Activated CD4-positive, alpha-beta T cell treated with anti-CD3 and anti-CD28 coated beads, Interleukin-2, amount 50 U/mL, for 16 hours (primary cell): ENCODE results near the gene IL10RB.

Experiments used
- DNase-seq: peaks from one replicate; pipeline ENCODE4 v3.0.0-alpha.2; 2020

IL10RB gene

GRCh38 chr21:33268393-33268736 is 2.2 kb downstream of the IL10RB start:
- no peak for DNase-seq

- DNase-seq: peak; percentile 20
Observed at GRCh38 chr21:33268737-33269441, 2.7 kb downstream of the IL10RB start.

- no peak for DNase-seq
Observed at GRCh38 chr21:33270986-33271385, 4.8 kb downstream of the IL10RB start.

- DNase-seq: no peak
Observed at GRCh38 chr21:33273044-33273443, 6.9 kb downstream of the IL10RB start.

GRCh38 chr21:33278721-33279120 is 12.6 kb downstream of the IL10RB start:
- DNase-seq: no peak

- no peak for DNase-seq
Observed at GRCh38 chr21:33279330-33279820, 13.2 kb downstream of the IL10RB start.

- DNase-seq: no peak
Observed at GRCh38 chr21:33281096-33281652, 15.0 kb downstream of the IL10RB start.

GRCh38 chr21:33283203-33283602 is 17.0 kb downstream of the IL10RB start:
- DNase-seq: no peak

GRCh38 chr21:33286076-33286475 is 19.9 kb downstream of the IL10RB start:
- no peak for DNase-seq

GRCh38 chr21:33286600-33287456 is 20.7 kb downstream of the IL10RB start:
- DNase-seq: no peak

- DNase-seq: no peak
Observed at GRCh38 chr21:33289199-33289819, 23.1 kb downstream of the IL10RB start.

GRCh38 chr21:33290441-33290840 is 24.3 kb downstream of the IL10RB start:
- no peak for DNase-seq

- DNase-seq: no peak
Observed at GRCh38 chr21:33291686-33292085, 25.5 kb downstream of the IL10RB start.

- no peak for DNase-seq
Observed at GRCh38 chr21:33292724-33293123, 26.6 kb downstream of the IL10RB start.

- DNase-seq: no peak
Observed at GRCh38 chr21:33293136-33293535, 27.0 kb downstream of the IL10RB start.

- DNase-seq: no peak
Observed at GRCh38 chr21:33293811-33294216, 27.6 kb downstream of the IL10RB start.

GRCh38 chr21:33296156-33296555 is 30.0 kb downstream of the IL10RB start:
- no peak for DNase-seq

GRCh38 chr21:33299181-33299752 is 33.1 kb downstream of the IL10RB start:
- DNase-seq: peak; percentile 26

GRCh38 chr21:33300701-33301631 is 34.8 kb downstream of the IL10RB start:
- no peak for DNase-seq

GRCh38 chr21:33301632-33302002 is 35.5 kb downstream of the IL10RB start:
- DNase-seq: no peak

- DNase-seq: no peak
Observed at GRCh38 chr21:33302055-33302454, 35.9 kb downstream of the IL10RB start.

- DNase-seq: no peak
Observed at GRCh38 chr21:33302796-33303195, 36.6 kb downstream of the IL10RB start.
